HEK293 (cell line): ENCODE results near the gene FLYWCH1.

Source experiments
- CTCF ChIP-seq: fragments of 450-650 bp; formaldehyde crosslinking; IDR thresholded peaks from 2 replicates; pipeline ENCODE4 v1.5.1; 2016; ENCODE audit warnings: missing biosample characterization, missing genetic modification characterization
- KLF16 ChIP-seq: fragments of 450-650 bp; formaldehyde crosslinking; IDR thresholded peaks from 2 replicates; pipeline ENCODE4 v1.5.1; 2017; ENCODE audit warnings: missing biosample characterization, missing genetic modification characterization
- MEIS1 ChIP-seq: sonication (generic); formaldehyde crosslinking; IDR thresholded peaks from 2 replicates; pipeline ENCODE4 v1.8.1; 2022; ENCODE audit warnings: missing genetic modification reagents, mild to moderate bottlenecking, borderline replicate concordance
- OVOL3 ChIP-seq: fragments of 450-650 bp; formaldehyde crosslinking; IDR thresholded peaks from 2 replicates; pipeline ENCODE4 v1.5.1; 2016; ENCODE audit warnings: missing biosample characterization, missing genetic modification characterization
- ZBTB7A ChIP-seq: fragments of 450-650 bp; formaldehyde crosslinking; IDR thresholded peaks from 2 replicates; pipeline ENCODE4 v1.5.1; 2016; ENCODE audit warnings: low read depth, missing biosample characterization, missing genetic modification characterization
- ZNF2 ChIP-seq: fragments of 450-650 bp; formaldehyde crosslinking; IDR thresholded peaks from 2 replicates; pipeline ENCODE4 v1.5.1; 2016; ENCODE audit warnings: missing biosample characterization, missing genetic modification characterization
- ZNF23 ChIP-seq: fragments of 450-650 bp; formaldehyde crosslinking; IDR thresholded peaks from 2 replicates; pipeline ENCODE4 v1.5.1; 2016; ENCODE audit warnings: missing biosample characterization, missing genetic modification characterization, borderline replicate concordance
- ZNF747 ChIP-seq: fragments of 450-650 bp; formaldehyde crosslinking; IDR thresholded peaks from 2 replicates; pipeline ENCODE4 v1.5.1; 2016; ENCODE audit warnings: missing biosample characterization, missing genetic modification characterization
- TF ChIP-seq, protein P1 (sequence below): fragments of 450-650 bp; formaldehyde crosslinking; IDR thresholded peaks from 2 replicates; pipeline ENCODE4 v1.5.1; 2016; ENCODE audit warnings: missing biosample characterization, missing genetic modification characterization
- TF ChIP-seq, protein P2 (sequence below): fragments of 450-650 bp; formaldehyde crosslinking; IDR thresholded peaks from 2 replicates; pipeline ENCODE4 v1.5.1; 2016; ENCODE audit warnings: missing biosample characterization, missing genetic modification characterization

GRCh38 chr16:2959206-2959605, 47.5 kb downstream of the FLYWCH1 start:
- no peak for TF ChIP-seq MEIS1 (CRISPR knock-in tag)
- TF ChIP-seq KLF16 = no peak
- TF ChIP-seq, protein P1, sequence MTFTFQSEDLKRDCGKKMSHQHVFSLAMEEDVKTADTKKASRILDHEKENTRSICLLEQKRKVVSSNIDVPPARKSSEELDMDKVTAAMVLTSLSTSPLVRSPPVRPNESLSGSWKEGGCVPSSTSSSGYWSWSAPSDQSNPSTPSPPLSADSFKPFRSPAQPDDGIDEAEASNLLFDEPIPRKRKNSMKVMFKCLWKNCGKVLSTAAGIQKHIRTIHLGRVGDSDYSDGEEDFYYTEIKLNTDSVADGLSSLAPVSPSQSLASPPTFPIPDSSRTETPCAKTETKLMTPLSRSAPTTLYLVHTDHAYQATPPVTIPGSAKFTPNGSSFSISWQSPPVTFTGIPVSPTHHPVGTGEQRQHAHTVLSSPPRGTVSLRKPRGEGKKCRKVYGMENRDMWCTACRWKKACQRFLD (tag by site-specific recombination) = no peak
- TF ChIP-seq OVOL3 = no peak
- no peak for TF ChIP-seq CTCF (tag by site-specific recombination)
- TF ChIP-seq, protein P2, sequence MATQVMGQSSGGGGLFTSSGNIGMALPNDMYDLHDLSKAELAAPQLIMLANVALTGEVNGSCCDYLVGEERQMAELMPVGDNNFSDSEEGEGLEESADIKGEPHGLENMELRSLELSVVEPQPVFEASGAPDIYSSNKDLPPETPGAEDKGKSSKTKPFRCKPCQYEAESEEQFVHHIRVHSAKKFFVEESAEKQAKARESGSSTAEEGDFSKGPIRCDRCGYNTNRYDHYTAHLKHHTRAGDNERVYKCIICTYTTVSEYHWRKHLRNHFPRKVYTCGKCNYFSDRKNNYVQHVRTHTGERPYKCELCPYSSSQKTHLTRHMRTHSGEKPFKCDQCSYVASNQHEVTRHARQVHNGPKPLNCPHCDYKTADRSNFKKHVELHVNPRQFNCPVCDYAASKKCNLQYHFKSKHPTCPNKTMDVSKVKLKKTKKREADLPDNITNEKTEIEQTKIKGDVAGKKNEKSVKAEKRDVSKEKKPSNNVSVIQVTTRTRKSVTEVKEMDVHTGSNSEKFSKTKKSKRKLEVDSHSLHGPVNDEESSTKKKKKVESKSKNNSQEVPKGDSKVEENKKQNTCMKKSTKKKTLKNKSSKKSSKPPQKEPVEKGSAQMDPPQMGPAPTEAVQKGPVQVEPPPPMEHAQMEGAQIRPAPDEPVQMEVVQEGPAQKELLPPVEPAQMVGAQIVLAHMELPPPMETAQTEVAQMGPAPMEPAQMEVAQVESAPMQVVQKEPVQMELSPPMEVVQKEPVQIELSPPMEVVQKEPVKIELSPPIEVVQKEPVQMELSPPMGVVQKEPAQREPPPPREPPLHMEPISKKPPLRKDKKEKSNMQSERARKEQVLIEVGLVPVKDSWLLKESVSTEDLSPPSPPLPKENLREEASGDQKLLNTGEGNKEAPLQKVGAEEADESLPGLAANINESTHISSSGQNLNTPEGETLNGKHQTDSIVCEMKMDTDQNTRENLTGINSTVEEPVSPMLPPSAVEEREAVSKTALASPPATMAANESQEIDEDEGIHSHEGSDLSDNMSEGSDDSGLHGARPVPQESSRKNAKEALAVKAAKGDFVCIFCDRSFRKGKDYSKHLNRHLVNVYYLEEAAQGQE (tag by site-specific recombination) = no peak
- TF ChIP-seq ZBTB7A (tag by site-specific recombination) = no peak
- no peak for TF ChIP-seq ZNF23 (tag by site-specific recombination)
- no peak for TF ChIP-seq ZNF747
- no peak for TF ChIP-seq ZNF2 (tag by site-specific recombination)
